Measurements from ENCODE around the gene MAPRE2.

MAPRE2 gene

GRCh38 chr18:35067454-35067853, 26.2 kb downstream of the MAPRE2 start:
- H3K27me3 ChIP-seq (ENCODE audit: insufficient read depth, low read length): no peaks in the 10 kb centered on the region
- no peak overlapping the region for H3K9ac ChIP-seq (ENCODE audit: low read depth, low read length)
- no peak overlapping the region for H3K27ac ChIP-seq (ENCODE audit: low read length)
- no peaks in the 10 kb centered on the region; the same call in 1 of the 2 replicates for H3K36me3 ChIP-seq (ENCODE audit: insufficient read depth, low read depth, low read length)
- H3K4me3 ChIP-seq (ENCODE audit: low read length): no peak overlapping the region
- H3K9me3 ChIP-seq (ENCODE audit: insufficient read depth, low read depth, low read length): no peaks in the 10 kb centered on the region
- no peaks in the 10 kb centered on the region for H3K4me1 ChIP-seq (ENCODE audit: insufficient read depth, low read length)

- no peak overlapping the region for H3K27ac ChIP-seq (ENCODE audit: low read length)
- H3K9me3 ChIP-seq (ENCODE audit: insufficient read depth, low read depth, low read length): no peaks in the 10 kb centered on the region
- no peaks in the 10 kb centered on the region; the same call in 1 of the 2 replicates for H3K36me3 ChIP-seq (ENCODE audit: insufficient read depth, low read depth, low read length)
- H3K27me3 ChIP-seq (ENCODE audit: insufficient read depth, low read length): no peaks in the 10 kb centered on the region
- no peak overlapping the region for H3K4me3 ChIP-seq (ENCODE audit: low read length)
- no peak overlapping the region for H3K9ac ChIP-seq (ENCODE audit: low read depth, low read length)
- no peaks in the 10 kb centered on the region; the same call in 1 of the 2 replicates for H3K4me1 ChIP-seq (ENCODE audit: insufficient read depth, low read length)
These were observed 30.6 kb downstream of the MAPRE2 start for GRCh38 chr18:35071819-35072247.

GRCh38 chr18:35072616-35073015, 31.4 kb downstream of the MAPRE2 start:
- H3K4me3 ChIP-seq (ENCODE audit: low read length): no peak overlapping the region
- H3K4me1 ChIP-seq (ENCODE audit: insufficient read depth, low read length): no peaks in the 10 kb centered on the region; the same call in 1 of the 2 replicates

GRCh38 chr18:35073186-35074105, 32.2 kb downstream of the MAPRE2 start:
- H3K4me1 ChIP-seq (ENCODE audit: insufficient read depth, low read length): no peaks in the 10 kb centered on the region; the same call in 1 of the 2 replicates
- no peak overlapping the region for H3K9ac ChIP-seq (ENCODE audit: low read depth, low read length)
- no peaks in the 10 kb centered on the region; the same call in 1 of the 2 replicates for H3K36me3 ChIP-seq (ENCODE audit: insufficient read depth, low read depth, low read length)
- no peaks in the 10 kb centered on the region for H3K27me3 ChIP-seq (ENCODE audit: insufficient read depth, low read length)
- H3K9me3 ChIP-seq (ENCODE audit: insufficient read depth, low read depth, low read length): no peaks in the 10 kb centered on the region
- no peak overlapping the region for H3K4me3 ChIP-seq (ENCODE audit: low read length)
- no peak overlapping the region for H3K27ac ChIP-seq (ENCODE audit: low read length)

More at GRCh38 chr18:35072616-35073015, 31.4 kb downstream of the MAPRE2 start:
- no peaks in the 10 kb centered on the region for H3K27me3 ChIP-seq (ENCODE audit: insufficient read depth, low read length)
- no peaks in the 10 kb centered on the region for H3K9me3 ChIP-seq (ENCODE audit: insufficient read depth, low read depth, low read length)
- H3K9ac ChIP-seq (ENCODE audit: low read depth, low read length): no peak overlapping the region
- no peak overlapping the region for H3K27ac ChIP-seq (ENCODE audit: low read length)
- H3K36me3 ChIP-seq (ENCODE audit: insufficient read depth, low read depth, low read length): no peaks in the 10 kb centered on the region; the same call in 1 of the 2 replicates

- no peaks in the 10 kb centered on the region; the same call in 1 of the 2 replicates for H3K36me3 ChIP-seq (ENCODE audit: insufficient read depth, low read depth, low read length)
- no peaks in the 10 kb centered on the region; the same call in 1 of the 2 replicates for H3K4me1 ChIP-seq (ENCODE audit: insufficient read depth, low read length)
- H3K9me3 ChIP-seq (ENCODE audit: insufficient read depth, low read depth, low read length): no peaks in the 10 kb centered on the region
These were observed 33.4 kb downstream of the MAPRE2 start for GRCh38 chr18:35074581-35074980.

GRCh38 chr18:35075132-35075531, 33.9 kb downstream of the MAPRE2 start:
- Histone ChIP-seq H3K27ac (ENCODE audit: low read length) (no peak overlapping the region), H3K27me3 (ENCODE audit: insufficient read depth, low read length) (no peaks in the 10 kb centered on the region), H3K4me3 (ENCODE audit: low read length) (no peak overlapping the region), H3K9ac (ENCODE audit: low read depth, low read length) (no peak overlapping the region), H3K4me1 (ENCODE audit: insufficient read depth, low read length) (no peaks in the 10 kb centered on the region; the same call in 1 of the 2 replicates), H3K36me3 (ENCODE audit: insufficient read depth, low read depth, low read length) (no peaks in the 10 kb centered on the region; the same call in 1 of the 2 replicates), H3K9me3 (ENCODE audit: insufficient read depth, low read depth, low read length) (no peaks in the 10 kb centered on the region)

More at GRCh38 chr18:35074581-35074980, 33.4 kb downstream of the MAPRE2 start:
- Histone ChIP-seq H3K27me3 (ENCODE audit: insufficient read depth, low read length) (no peaks in the 10 kb centered on the region), H3K4me3 (ENCODE audit: low read length) (no peak overlapping the region), H3K9ac (ENCODE audit: low read depth, low read length) (no peak overlapping the region), H3K27ac (ENCODE audit: low read length) (no peak overlapping the region)

GRCh38 chr18:35076135-35076924, 35.1 kb downstream of the MAPRE2 start:
- H3K27me3 ChIP-seq (ENCODE audit: insufficient read depth, low read length): no peaks in the 10 kb centered on the region
- no peaks in the 10 kb centered on the region for H3K9me3 ChIP-seq (ENCODE audit: insufficient read depth, low read depth, low read length)
- H3K4me3 ChIP-seq (ENCODE audit: low read length): no peak overlapping the region
- no peaks in the 10 kb centered on the region; the same call in 1 of the 2 replicates for H3K4me1 ChIP-seq (ENCODE audit: insufficient read depth, low read length)
- H3K9ac ChIP-seq (ENCODE audit: low read depth, low read length): no peak overlapping the region
- H3K27ac ChIP-seq (ENCODE audit: low read length): no peak overlapping the region
- no peaks in the 10 kb centered on the region; the same call in 1 of the 2 replicates for H3K36me3 ChIP-seq (ENCODE audit: insufficient read depth, low read depth, low read length)

GRCh38 chr18:35077937-35078336, 36.7 kb downstream of the MAPRE2 start:
- Histone ChIP-seq H3K4me1 (ENCODE audit: insufficient read depth, low read length) (no peaks in the 10 kb centered on the region; the same call in 1 of the 2 replicates), H3K36me3 (ENCODE audit: insufficient read depth, low read depth, low read length) (no peaks in the 10 kb centered on the region), H3K4me3 (ENCODE audit: low read length) (no peak overlapping the region)

GRCh38 chr18:35080058-35080457, 38.8 kb downstream of the MAPRE2 start:
- H3K9me3 ChIP-seq (ENCODE audit: insufficient read depth, low read depth, low read length): no peaks in the 10 kb centered on the region
- no peaks in the 10 kb centered on the region for H3K27me3 ChIP-seq (ENCODE audit: insufficient read depth, low read length)
- H3K4me1 ChIP-seq (ENCODE audit: insufficient read depth, low read length): no peaks in the 10 kb centered on the region; the same call in 1 of the 2 replicates
- no peak overlapping the region for H3K4me3 ChIP-seq (ENCODE audit: low read length)
- no peak overlapping the region for H3K27ac ChIP-seq (ENCODE audit: low read length)
- no peak overlapping the region for H3K9ac ChIP-seq (ENCODE audit: low read depth, low read length)
- H3K36me3 ChIP-seq (ENCODE audit: insufficient read depth, low read depth, low read length): no peaks in the 10 kb centered on the region

More at GRCh38 chr18:35077937-35078336, 36.7 kb downstream of the MAPRE2 start:
- Histone ChIP-seq H3K27me3 (ENCODE audit: insufficient read depth, low read length) (no peaks in the 10 kb centered on the region), H3K9ac (ENCODE audit: low read depth, low read length) (no peak overlapping the region), H3K27ac (ENCODE audit: low read length) (no peak overlapping the region), H3K9me3 (ENCODE audit: insufficient read depth, low read depth, low read length) (no peaks in the 10 kb centered on the region)

- Histone ChIP-seq H3K9me3 (ENCODE audit: insufficient read depth, low read depth, low read length) (no peaks in the 10 kb centered on the region), H3K36me3 (ENCODE audit: insufficient read depth, low read depth, low read length) (no peaks in the 10 kb centered on the region), H3K27me3 (ENCODE audit: insufficient read depth, low read length) (no peaks in the 10 kb centered on the region), H3K4me3 (ENCODE audit: low read length) (no peak overlapping the region), H3K27ac (ENCODE audit: low read length) (no peak overlapping the region), H3K9ac (ENCODE audit: low read depth, low read length) (no peak overlapping the region), H3K4me1 (ENCODE audit: insufficient read depth, low read length) (no peaks in the 10 kb centered on the region)
These were observed 42.0 kb downstream of the MAPRE2 start for GRCh38 chr18:35083174-35083712.
